ENCODE results near the gene OTUB2. TPM values are rescaled to one million over a fixed set of nuclear protein-coding genes. Genes with fewer than 3 reads are reported as not detected.

The OTUB2 gene
- total and polyA plus RNA-seq, 2 of the 8 experiments (the other 6 are each of a cell fraction or from before 2014, with no cell fraction given): 2.2 to 4.2 TPM

GRCh38 chr14:94079891-94080620, 53.9 kb downstream of the OTUB2 start:
- Histone ChIP-seq H2AFZ (ENCODE audit: low read length) (no peak overlapping the region), H2BK15ac (ENCODE audit: low read length) (no peak overlapping the region), H3K18ac (ENCODE audit: extremely low read depth, low read length) (no peak overlapping the region), H4K8ac (ENCODE audit: extremely low read depth, insufficient read depth, low read length) (no peak overlapping the region), H4K20me1 (replicated peaks in 1 of 2; ENCODE audit: control insufficient read depth in 1 of 2, insufficient read depth in 2 of 2, low read length in 2 of 2) (peaks cover 10 to 14% of the 10 kb centered on the region in 2 experiments), H3K23ac (ENCODE audit: insufficient read length) (no peak overlapping the region), H2BK120ac (replicated peaks; ENCODE audit: low read depth, low read length) (no peak overlapping the region), H4K5ac (ENCODE audit: insufficient read length, low read depth, low read length) (no peak overlapping the region), H3K9me3 (ENCODE audit: insufficient read depth in 2 of 2, low read depth in 1 of 2, low read length in 1 of 2) (no peaks in the 10 kb centered on the region), H3K27me3 (replicated peaks in 1 of 4; ENCODE audit: control insufficient read depth in 3 of 4, extremely low read depth in 1 of 4, insufficient read depth in 3 of 4, low read length in 3 of 4) (no peaks in the 10 kb centered on the region), H2BK20ac (ENCODE audit: low read length) (no peak overlapping the region), H3K4me1 (replicated peaks in 1 of 4; ENCODE audit: control insufficient read depth in 3 of 4, insufficient read depth in 4 of 4, low read length in 3 of 4) (peaks cover 0 to 12% (median 0%) of the 10 kb centered on the region in 4 experiments; a peak in 1 of 7 replicates), H3K4me3 (ENCODE audit: extremely low read depth in 1 of 4, insufficient read depth in 2 of 4, low read depth in 3 of 4, low read length in 4 of 4) (peak overlapping the region; percentile 86 to 93 (median 89)), H3K36me3 (ENCODE audit: control insufficient read depth in 2 of 4, insufficient read depth in 4 of 4, low read length in 3 of 4) (peaks cover 7 to 32% (median 15%) of the 10 kb centered on the region in 4 experiments), H3K27ac (ENCODE audit: low read depth, low read length) (0 out of 2 replicates have a peak overlapping the region, but pooled peaks have one; percentile 19), H3K79me2 (ENCODE audit: control insufficient read depth in 1 of 2, insufficient read depth in 2 of 2, low read length in 2 of 2) (peaks cover 29 to 59% of the 10 kb centered on the region in 2 experiments), H4K91ac (replicated peaks; ENCODE audit: insufficient read length, low read length) (no peak overlapping the region), H3K23me2 (ENCODE audit: low read depth, low read length) (peaks cover 5% of the 10 kb centered on the region), H3K4me2 (ENCODE audit: insufficient read depth in 1 of 2, low read depth in 2 of 2, low read length in 2 of 2) (peak overlapping the region; percentile 85 to 99), H3K14ac (ENCODE audit: insufficient read length) (no peak overlapping the region), H3K79me1 (ENCODE audit: low read depth, low read length) (peaks cover 7% of the 10 kb centered on the region; the same call in 1 of the 2 replicates), H2BK12ac (ENCODE audit: low read depth, low read length) (no peak overlapping the region), H3K9ac (replicated peaks in 1 of 4; ENCODE audit: extremely low read depth in 1 of 4, low read depth in 3 of 4, low read length in 3 of 4) (peak overlapping the region in 3 of 4 experiments; percentile 73 to 81 (median 79); a peak in 6 of 7 replicates), H3K4ac (replicated peaks; ENCODE audit: insufficient read length, low read depth, low read length) (no peak overlapping the region), H2BK5ac (ENCODE audit: low read depth, low read length) (no peak overlapping the region), H3K56ac (replicated peaks; ENCODE audit: insufficient read length, low read depth, low read length) (no peak overlapping the region), H2AK5ac (ENCODE audit: low read depth, low read length) (no peak overlapping the region)
- 25% methylated on average over 15 of the region's 15 CpGs; no CpG with 5 or more reads in 1 of the 2 experiments for WGBS, 2 experiments (ENCODE audit: extremely low coverage in 1 of 2, insufficient coverage in 1 of 2, insufficient read length in 1 of 2, insufficient replicate concordance in 2 of 2, low coverage in 1 of 2, low lambda C conversion rate in 2 of 2, missing lambda C conversion rate in 1 of 2)
- DNase-seq (ENCODE audit: low read depth in 1 of 2, low spot score in 2 of 2): no peak
- no peak for FAIRE-seq
- POLR2A ChIA-PET (ENCODE audit: partially characterized antibody): interaction anchor here (0.9 to 1.3 kb wide), 2 partner anchors 10 to 21 kb away, joined by 4 read pairs; no protein-coding TSS in a partner anchor
- CTCF ChIA-PET (ENCODE audit: partially characterized antibody): interaction anchor here (0.7 to 3.1 kb wide), 6 partner anchors 28 to 228 kb away, joined by 3 to 12 read pairs (median 4); no protein-coding TSS in a partner anchor
- TF ChIP-seq BRCA1 (IDR thresholded peaks at IDR 0.05; ENCODE audit: low read depth, low read length) (no peak), EZH2 (IDR thresholded peaks at IDR 0.05; ENCODE audit: low read depth, low read length, severe bottlenecking) (no peak), RBBP5 (IDR thresholded peaks at IDR 0.05; ENCODE audit: borderline replicate concordance, low read depth, low read length) (no peak), SRF (IDR thresholded peaks at IDR 0.05; ENCODE audit: low read depth, low read length) (no peak), CBX5 (IDR thresholded peaks at IDR 0.05; ENCODE audit: low read depth, low read length) (no peak), PHF8 (conservative IDR thresholded peaks at IDR 0.05; ENCODE audit: low read depth, low read length) (no peak), HDAC2 (IDR thresholded peaks at IDR 0.05; ENCODE audit: borderline replicate concordance in 1 of 2, low read depth in 2 of 2, low read length in 2 of 2) (no peak), BCL11A (IDR thresholded peaks at IDR 0.05; ENCODE audit: low read depth in 2 of 2, low read length in 2 of 2) (no peak), FOSL1 (IDR thresholded peaks at IDR 0.05; ENCODE audit: insufficient read depth, low read depth, low read length) (no peak)
- TF ChIP-seq, protein P1, sequence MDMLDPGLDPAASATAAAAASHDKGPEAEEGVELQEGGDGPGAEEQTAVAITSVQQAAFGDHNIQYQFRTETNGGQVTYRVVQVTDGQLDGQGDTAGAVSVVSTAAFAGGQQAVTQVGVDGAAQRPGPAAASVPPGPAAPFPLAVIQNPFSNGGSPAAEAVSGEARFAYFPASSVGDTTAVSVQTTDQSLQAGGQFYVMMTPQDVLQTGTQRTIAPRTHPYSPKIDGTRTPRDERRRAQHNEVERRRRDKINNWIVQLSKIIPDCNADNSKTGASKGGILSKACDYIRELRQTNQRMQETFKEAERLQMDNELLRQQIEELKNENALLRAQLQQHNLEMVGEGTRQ (IDR thresholded peaks at IDR 0.05; ENCODE audit: low read length): no peak

All from H1 (cell line).